NCI-H2029 (cell line): ENCODE results near the gene MUS81.
A peak's percentile ranks its signal among the peaks of the same experiment; 100 is the strongest.
"Not testable (repeated sequence)": the region's sequence is repeated elsewhere in the genome, so short reads cannot be mapped to it uniquely, and the experiment has no call there.

Source experiments
- DNase-seq: peaks from one replicate; lab custom pipeline; 2025; lab: John Stamatoyannopoulos, UW

MUS81 gene

DNA sequence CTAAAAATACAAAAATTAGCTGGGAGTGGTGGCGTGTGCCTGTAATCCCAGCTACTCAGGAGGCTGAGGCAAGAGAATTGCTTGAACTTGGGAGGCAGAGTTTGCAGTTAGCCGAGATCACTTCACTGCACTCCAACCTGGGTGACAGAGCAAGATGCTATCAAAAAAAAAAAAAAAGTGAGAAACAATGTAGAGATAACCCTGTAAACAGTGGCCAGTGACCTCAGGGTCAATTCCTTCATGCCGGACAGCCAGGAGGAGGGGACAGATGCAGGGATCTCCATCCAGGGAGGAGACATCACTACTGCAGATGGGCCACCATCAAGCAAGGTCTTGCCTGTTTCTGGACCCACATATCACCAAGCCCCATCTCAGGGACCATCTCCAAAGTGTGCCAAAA is 12.5 kb upstream of the MUS81 start:
- DNase-seq: no peak

DNA sequence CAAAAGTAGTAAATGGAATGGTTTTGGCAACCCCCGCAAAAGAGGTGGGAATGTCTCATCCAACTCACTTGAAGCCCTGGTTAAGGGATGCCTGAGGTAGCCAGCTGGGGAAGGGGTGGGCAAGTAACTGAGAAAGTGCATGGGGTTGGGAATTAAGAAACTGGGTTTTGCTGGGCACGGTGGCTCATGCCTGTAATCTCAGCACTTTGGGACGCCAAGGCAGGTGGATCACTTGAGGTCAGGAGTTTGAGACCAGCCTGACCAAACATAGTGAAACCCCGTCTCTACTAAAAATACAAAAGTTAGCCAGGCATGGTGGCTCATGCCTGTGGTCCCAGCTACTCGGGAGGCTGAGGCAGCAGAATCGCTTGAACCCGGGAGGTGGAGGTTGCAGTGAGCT is 11.5 kb upstream of the MUS81 start:
- not testable (repeated sequence) for DNase-seq

DNA sequence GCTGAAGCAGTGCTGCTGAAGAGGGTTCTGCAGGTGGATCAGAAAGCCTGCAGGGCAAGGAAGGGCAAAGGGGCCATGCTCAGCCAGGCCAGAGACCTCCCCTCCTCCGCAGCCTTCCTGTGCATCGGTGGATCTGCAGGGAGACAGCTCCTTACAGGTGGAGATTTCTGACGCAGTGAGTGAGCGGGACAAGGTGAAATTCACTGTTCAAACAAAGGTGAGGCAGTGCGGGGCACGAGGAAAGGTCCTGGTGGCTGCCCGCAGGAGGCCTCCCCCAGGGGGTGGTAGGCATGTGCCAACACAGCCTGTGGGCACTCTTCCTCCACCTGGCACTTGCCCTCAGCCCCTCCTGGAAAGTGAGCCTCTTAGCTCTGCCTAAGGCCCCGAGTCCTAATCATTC is 10.9 kb upstream of the MUS81 start:
- no peak for DNase-seq

DNA sequence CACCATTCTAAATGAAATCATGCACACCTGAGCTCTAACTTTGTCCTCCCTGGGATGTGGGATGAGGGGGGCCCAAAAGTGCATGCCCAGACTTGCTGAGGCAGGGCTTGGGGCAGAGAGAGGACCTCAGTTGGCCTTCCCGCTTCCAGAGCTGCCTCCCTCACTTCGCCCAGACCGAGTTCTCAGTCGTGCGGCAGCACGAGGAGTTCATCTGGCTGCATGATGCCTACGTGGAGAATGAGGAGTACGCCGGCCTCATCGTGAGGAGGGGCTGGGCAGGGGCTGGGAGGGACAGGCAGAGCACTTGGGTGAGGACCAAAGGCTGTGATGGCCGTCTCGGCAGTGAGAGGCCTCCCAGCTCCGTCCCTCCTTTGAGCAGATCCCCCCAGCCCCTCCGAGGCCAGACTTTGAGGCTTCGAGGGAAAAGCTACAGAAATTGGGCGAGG is 10.4 kb upstream of the MUS81 start:
- no peak for DNase-seq

DNA sequence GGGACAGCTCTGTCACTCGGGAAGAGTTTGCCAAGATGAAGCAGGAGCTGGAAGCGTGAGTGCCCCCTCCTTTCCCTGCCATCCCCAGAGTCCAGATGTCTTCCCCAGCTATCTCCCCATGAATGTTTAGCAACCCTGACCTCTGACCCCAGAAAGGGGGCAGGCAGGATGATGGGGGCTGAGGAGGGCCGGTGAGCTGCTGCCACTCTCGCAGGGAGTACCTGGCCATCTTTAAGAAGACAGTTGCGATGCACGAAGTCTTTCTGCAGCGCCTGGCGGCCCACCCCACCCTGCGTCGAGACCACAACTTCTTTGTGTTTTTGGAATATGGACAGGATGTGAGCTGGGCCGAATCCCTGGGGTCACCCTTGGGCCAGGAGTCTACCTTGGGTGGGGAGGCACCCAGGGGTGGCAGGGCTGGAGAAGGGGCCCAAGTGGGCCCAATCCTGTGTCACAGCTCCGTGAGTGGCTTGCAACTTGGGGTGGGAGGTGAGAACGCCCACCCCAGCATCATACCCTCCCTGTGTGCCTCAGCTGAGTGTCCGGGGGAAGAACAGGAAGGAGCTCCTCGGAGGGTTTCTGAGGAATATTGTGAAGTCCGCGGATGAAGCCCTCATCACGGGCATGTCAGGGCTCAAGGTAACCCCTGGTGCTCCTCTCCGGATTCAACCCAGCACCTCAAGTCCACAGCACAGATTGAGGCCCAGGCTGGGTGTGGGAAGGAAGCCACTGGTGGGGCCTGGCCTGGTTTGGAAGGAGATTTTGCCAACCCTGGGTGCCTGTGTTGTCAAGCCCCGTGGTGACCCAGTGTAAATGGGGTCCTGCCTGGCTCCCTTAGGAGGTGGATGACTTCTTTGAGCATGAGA is 9.8 kb upstream of the MUS81 start:
- DNase-seq: no peak

DNA sequence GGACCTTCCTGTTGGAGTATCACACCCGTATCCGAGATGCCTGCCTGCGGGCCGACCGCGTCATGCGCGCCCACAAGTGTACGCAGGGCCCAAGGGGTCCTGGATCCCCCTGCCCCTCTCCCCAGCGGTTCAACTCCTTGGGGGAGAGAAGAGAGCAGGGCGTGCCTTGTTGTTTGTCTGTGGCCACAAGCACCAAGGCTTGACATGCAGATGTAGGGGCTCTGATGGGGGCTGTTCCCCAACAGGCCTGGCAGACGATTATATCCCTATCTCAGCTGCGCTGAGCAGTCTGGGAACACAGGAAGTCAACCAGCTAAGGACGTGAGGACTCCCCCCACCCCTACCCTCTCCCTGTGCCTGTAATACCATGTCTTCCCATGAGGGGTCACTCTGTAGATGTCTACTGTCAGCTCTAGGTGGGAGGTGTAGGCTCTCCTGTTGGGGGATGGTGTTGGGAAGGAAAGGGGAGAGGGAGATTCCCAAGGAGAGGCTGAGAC is 9.1 kb upstream of the MUS81 start:
- DNase-seq: no peak

DNA sequence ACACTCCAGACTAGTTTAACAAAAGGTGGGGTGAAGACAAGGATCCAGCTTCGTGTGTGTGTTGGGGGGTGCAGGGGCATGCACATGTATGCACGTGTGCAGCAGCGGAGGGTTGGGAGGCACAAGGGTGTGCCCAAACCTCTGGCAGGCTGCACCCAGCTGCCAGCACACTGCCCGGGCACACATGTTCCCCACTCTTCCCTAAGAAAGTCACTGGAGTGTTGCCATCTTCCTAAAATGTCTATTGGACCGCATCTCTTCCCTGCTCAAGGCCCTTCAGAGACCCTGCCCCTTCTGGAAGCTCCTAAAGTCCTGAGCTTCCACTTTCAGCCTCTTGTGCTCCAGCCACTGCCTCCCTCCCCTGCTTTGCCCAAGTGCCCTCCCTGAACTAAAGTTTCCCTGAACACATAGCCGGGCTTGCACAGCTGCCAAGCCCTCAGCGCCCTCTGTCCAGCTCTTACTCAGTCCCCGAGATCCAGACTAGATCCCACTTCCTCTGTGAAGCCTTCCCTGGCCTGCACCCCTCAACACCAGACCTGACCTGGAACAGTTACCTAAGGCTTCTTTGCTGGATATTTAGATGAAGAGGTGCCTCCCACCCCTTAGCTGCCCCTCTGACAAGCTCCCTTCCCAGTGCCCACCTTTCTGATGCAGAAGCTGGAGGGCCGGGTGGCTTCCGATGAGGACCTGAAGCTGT is 8.3 kb upstream of the MUS81 start:
- no peak for DNase-seq

DNA sequence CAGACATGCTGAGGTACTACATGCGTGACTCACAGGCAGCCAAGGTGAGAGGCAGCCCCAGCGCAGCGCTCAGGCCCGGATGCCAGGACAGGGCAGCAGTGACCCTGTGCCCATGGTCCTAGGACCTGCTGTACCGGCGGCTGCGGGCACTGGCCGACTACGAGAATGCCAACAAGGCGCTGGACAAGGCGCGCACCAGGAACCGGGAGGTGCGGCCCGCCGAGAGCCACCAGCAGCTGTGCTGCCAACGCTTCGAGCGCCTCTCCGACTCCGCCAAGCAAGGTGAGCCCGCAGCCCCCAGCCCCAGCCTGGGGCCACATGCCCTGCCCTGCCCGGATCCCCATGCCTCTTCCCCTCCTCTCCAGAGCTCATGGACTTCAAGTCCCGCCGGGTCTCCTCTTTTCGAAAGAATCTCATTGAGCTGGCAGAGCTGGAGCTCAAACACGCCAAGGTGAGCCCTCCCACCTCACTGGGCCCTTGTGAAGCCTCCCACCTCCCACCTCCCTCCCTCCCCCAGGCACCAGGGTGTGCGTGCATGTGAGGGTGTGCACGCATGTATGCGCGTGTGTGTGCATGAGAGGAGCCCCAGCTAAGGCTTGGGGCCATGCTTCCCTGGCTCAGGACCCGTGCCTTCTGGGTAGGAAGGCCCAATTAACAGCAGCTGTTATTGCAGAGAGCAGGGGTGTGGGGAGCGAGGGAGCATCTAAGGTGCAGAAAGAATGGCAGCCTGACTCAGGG is 7.6 kb upstream of the MUS81 start:
- no peak for DNase-seq

DNA sequence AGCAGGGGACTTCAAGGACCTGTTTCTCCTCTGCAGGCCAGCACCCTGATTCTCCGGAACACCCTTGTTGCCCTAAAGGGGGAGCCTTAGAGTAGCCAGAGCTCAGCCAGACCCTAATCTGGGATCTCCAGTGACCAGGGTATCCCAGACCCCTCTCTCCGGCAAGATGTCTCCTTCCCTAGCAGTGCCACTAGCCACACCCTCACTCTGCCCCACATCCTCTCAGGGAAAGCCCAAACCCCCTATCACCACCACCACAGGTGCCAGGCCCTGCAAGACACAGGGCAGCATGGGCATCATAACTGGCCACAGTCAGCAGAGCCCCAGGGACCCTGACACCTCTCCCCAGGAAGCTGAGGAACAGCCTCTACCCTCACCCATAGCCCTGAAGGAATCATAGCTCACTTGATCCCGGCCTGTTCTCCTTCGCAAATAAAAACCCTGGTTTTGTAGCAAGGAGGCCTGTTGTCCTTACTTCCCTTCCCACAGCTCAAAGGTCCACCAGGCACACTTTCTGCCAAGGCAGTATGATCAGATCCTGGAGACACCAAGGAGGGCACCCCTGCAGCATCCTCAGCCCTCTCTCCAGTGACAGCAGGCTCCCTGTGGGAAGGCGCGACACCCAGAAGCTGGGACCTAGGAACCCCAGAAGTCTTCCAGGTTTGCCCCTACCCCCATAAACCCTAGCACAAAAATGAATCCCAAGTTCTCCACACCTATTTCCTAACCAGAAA is 6.8 kb upstream of the MUS81 start:
- DNase-seq: no peak

DNA sequence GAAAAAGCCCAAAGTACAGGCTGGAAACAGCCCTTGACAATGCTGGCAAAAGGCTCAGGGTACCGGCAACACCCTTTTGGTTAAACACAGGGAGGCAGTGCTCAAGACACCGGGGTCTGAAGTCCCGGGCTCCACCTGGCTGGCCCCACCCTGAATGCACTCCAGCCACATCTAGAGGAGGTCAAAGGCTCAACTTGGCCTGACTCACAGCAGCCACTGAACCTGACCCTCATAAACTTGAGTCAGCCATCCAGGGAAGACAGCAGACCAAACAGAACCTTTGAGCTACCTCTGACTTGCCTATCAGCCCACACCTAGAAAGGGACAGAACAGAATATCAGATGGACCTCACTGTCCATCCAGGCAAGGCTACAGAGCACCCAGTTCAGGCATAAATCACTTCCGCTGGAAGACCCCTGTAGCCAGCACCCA is 6.1 kb upstream of the MUS81 start:
- DNase-seq: no peak

DNA sequence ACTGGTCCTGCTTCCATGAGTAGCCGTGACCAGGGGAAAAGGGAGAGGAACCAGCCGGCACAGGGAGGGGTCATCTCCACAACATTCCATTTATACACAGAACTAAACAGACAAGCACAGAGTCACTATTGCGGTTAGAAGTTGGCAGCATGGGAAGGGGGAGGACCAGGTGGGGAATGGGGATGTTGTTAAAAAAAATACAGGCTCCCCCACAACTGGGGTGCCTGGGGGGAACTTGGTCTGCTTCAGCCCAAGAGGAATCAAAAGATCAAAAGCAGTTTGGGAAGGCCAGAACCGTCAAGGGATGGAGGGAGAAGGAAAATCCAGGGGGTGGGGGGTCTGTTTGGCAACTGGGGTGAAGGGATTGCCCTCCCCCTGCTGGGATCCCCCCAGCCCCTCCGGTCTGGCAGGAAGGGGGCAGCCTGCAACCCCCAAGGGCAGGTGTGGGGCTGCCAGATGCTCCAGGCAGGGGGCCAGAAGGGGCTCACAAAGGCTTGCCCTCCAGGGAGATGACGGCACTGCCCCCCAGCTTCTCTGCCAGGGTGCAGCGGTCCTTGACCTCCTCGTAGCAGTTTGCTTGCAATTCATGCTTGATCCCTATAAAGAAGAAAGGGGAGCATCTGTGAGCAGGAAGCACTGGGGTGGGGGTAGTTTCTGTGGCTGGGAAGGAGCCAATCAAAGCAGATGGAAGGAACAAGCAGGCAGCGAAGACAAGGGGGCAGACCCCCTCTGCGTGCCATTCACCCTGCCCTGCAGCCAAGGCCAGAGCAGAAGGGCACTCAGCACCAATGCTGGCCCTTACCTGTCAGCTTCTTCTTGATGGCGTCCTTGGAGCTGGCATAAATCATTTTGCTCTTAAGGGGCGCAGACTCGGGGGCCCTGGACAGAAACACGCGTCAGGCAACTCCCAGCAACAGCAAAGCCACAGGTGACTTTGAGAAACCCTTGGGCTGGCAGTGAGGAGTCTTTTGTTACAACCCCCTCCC is 5.1 kb upstream of the MUS81 start:
- no peak for DNase-seq

DNA sequence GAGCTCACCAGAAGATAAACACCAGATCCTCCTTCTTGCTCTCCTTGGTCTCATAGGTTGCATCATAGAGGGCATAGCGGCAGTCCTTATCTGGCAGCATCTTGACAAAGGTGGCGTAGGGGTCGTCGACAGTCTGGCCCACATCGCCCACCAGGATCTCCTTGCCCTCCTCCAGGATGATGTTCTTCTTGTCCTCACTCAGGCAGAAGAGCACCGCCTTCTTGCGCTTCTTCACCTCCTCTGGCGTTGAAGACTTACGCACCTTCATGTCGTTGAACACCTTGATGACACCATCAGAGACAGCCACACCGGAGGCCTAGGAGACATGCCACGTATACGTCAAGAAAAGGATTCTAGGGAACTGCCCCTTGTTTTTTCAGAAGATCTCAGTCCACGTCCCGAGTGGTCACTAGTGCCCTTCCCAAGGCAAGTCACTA is 4.3 kb upstream of the MUS81 start:
- DNase-seq: no peak

DNA sequence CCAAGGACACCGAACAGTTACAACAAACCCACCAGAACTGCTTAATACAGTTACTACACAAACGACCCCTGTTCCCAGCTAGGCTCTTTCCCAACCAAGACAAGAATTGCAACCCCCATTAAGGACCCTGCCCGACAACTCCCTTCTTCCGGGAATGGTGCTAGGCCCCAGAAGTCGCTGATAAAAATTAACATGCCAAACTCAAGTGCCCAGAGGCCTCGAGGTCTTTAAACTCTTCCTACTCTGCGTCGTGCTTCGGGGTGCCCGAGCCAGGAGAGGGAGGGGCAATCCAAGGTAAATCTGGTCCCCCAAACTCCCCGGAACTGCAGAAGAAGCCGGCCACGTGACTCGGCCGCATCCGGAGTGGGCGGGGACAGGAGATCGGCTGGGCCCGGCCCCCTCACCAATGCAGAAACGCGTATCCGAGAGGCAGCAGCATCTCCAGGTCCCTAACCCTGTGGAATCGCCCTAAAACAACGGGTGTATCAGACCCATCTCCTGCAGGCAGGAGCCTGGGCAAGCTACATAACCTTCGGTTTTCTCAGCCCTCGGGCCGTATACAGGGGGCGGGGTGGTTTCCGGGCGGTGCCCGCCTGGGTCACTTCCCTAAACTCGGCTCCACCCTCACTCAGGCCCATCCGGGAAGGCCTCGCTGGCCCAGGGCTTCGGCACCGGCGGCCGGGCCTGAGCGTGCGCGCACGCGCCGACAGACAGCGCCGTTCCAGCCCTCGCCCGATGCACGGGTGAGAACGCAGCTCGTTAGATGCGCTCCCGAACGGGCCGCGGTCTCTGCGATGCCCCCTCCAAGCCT is 3.3 kb upstream of the MUS81 start:
- peak; percentile 64 for DNase-seq

DNA sequence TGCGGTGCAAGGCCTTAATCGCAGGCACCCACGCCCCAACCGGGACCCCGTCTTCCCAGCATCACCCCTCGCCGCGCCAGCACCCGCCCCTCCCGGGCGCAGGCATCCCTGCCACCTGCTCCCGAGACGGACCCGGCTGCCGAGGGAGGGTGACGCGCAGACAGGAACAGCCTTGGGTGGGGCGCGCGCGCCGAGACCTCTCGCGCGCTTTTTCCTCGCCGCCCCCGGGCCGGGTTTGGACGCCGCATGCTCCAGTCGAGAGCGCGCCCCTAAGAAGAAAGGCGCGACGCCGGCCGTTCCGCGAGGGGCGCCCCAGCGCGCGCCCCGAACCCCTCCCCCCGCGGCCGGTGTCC is 2.8 kb upstream of the MUS81 start:
- DNase-seq: no peak

DNA sequence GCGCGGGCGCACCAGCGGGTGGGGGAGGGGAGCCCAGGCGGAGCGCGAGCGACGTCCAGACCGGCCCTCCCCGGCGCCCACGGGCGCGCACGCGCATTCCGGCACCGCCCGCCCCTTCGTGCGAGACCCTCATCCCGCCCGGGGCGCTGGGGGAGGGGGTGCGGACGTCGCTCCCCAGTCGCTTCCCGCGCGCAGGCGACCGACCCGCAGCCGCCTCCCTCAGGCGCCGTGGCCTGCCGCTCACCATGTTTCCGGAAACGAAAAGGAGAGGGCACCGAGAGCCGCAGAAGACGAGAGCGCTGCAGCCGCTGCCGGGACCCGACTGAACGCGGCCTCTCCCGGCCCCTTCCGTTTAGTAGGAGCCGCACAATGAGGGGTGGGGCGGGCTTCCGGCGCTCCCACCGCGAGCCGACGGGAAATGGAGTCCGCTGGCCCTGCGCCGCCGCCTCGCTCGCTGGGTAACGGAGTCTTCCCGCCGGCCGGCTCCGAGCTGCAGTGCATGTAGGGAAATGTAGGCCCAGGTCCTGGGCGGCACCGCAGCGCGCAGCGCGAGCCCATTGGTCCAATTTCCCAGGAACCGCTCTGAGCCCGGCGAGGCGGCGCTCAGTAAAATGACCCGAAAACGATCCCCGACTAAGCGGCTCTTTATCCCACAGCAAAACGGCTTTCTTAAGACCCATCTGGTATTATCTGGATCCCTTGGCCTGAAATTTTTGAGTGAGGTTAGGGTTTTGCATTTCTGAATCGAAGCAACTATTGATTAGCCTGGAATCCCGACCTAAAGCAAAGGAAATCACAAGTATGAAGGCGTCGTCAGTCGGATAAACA is 2.2 kb upstream of the MUS81 start, which contains the start of gene CFL1:
CFL1 (minus strand) TSS at position 328 of the 828 bp plus-strand sequence; CDS start at position 247, 81 bp downstream.
- DNase-seq: peak; percentile 97

DNA sequence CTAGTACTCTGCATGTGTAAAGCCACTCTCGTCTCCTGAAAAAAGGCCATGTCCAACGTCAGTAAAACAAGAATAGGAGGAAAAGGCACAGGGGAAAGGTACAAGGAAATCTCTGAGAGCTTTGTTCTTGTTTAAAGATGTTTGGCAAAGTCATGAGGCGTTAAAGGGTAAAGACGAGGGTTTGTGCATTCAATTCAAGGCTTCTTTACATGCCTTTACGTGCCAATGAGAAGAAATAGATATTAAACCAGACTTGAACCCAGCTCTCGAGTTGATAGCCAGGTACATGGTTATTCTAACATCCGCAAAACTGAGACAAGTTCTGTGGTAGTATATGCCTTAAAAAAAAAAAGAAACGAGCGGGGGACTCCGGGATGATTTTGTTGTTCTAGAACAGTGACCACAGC is 1.5 kb upstream of the MUS81 start:
- no peak for DNase-seq

DNA sequence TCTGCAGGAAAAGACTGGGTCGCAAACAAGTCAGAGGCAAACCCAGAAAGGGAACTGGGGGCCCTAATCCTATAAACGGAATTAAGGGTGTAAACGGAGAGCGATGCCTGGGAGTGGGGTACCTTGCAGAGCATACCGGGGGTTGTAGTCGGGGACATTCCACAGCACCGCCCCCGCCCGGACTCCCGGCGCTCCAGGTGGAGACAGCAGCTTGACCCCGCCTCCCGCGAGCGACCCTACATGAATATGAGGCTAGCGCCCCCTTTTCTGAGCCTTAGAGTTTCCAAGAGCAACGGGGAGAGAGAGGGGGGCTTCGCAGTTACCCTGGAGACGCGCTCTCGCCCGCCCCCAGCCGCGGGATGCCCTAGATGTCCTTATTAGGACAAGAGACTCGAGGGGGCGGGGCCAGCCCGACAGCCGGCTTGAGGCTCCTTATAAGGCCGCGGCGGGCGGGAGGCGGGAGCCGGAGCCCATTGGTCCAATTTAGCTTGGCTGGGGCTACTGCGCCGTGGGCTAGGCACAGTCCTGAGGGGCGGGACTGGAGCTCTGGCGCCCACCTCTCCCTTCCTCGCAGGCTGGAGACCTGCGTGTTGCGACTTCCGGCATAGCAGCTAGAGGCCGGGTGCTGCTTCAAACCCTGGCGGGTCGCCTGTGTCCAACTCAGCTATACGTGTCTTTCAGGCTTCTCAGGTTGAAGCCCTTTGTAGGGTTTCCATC is 980 bp upstream of the MUS81 start:
- peak; percentile 99 for DNase-seq

DNA sequence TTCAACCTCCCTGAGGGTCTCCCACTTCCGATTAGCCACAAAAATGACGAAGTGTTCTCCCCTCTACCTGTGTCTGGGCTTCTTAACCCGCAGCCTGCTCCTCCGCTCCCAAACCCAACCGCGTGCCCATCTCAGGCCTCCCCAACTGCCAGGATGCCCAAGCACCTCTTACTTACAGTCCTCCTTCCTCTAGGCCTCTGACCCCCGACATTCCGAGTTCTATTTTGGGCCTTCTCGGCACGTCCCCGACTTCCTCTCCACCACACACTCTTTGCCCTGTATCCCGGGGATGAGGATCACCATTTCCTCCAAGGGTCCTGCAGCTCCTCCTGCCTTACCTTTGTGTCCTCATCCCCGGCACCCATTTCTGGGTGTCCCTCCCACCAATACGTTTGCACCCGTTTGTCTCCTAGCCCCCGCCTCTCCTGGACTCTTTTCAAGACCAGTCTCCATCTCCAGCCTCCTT is 388 bp upstream of the MUS81 start:
- DNase-seq: no peak
